SIG-M5 (cell line): ENCODE measurements around the gene HLA-DPA1.
"Not testable (repeated sequence)": the region's sequence is repeated elsewhere in the genome, so short reads cannot be mapped to it uniquely, and the experiment has no call there.

Source experiments
- DNase-seq: peaks from one replicate; lab custom pipeline; 2025; lab: John Stamatoyannopoulos, UW

HLA-DPA1 gene

DNA sequence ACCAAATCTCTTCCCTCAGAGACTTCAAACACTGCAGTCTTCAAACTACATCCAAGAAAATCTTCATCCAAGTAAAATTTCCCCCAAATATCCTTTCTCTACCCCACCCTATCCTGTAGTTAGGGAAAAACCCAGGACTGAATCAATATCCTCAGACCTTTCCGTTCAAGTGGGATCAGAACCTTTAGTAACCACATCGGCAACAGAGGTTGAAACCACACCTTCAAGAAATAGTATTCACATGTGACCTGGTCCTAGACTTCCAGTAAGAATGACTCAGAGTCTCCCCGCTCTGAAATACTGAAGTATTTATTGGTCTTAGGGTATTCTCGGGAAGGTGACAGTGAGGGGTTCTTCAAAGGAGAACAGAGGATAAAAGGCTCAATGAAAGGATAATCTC is 8.7 kb downstream of the HLA-DPA1 start:
- no peak for DNase-seq

DNA sequence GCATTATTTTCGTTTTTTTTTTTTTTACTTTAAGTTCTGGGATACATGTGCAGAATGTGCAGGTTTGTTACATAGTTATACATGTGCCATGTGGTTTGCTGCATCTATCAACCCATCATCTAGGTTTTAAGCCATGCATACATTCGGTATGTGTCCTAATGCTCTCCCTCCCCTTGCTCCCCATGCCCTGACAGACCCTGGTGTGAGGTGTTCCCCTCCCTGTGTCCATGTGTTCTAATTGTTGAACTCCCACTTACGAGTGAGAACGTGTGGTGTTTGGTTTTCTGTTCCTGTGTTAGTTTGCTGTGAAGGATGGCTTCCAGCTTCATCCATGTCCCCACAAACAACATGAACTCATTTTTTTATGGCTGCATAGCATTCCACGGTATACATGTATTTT is 10.0 kb downstream of the HLA-DPA1 start:
- not testable (repeated sequence) for DNase-seq

DNA sequence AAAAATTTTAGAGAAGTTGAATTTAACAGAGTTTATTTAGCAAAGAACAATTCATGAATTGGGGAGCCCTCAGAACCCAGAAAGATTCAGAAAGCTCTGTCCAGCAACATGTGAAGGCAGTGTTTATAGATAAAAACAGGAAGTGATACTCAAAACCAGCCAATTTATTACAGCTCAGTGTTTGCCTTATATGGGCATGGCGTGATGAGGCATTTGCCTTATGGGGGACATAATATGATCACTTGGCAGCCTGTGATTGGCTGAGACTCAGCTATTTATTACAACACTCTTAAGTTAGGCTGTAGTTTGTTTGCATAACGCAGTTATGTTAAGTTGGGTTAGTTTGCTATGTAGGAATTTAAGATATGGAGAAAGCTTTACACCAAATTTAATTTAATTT is 11.5 kb downstream of the HLA-DPA1 start:
- DNase-seq, result peak; percentile 31

DNA sequence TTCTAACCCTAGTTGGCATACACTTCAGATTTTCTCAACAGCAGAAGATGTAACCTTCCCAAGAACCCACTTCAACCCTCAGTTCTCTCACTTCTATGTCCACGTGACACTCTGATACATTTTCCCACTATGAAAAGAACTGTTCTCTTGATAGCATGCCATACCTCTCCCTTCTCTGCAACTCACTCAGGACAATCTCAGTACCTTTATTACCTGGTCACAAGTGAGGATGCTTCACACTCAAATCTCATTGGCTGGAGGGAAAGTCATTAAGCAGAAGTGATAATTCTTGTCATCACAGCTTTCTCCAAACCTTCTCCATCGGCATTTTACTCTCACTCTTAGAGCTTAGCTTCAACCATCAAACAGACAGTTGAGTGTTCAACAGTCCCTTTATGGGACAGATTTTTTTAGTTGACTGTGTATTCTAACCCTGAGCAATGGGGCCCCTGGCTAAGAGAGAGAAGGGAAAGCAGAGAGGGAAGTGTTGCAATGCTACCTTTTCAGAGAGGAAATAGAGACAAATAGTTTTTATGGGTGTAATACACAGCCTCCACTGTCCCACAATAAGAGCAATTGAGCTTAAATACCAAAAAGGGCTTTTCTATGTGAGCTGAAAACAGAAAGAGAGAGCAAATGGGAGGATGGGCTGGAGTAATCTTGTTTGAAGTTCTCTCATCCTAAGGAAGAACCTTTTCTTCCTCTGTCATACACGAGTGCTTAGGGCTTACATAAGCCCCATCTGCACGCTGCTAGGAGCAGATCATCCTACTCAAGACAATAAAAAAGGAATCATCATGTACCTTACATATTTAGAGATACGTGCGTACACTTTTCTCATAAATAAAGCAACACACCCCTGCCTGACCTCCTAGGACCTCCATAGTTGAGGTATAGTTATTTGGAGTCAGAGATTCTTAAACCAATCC is 16.0 kb downstream of the HLA-DPA1 start:
- DNase-seq, result no peak

DNA sequence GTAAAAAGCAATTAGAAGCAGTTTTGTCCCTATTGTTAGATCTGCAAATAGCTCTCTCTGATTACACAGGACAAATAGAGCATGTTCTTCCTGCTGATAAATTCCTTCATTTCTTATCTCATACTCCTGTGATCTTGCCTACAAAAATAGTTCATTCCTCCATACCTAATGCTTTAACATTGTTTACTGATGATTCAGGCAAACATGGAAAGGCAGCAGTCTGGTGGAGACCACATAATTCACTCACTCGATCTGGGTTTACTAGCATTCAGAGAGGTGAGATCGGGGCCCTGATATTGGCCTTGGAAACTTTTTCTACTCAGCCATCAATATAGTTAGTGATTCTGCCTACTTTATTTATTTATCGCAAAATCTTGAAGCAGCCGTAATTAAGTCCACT is 20.2 kb downstream of the HLA-DPA1 start:
- no peak for DNase-seq

DNA sequence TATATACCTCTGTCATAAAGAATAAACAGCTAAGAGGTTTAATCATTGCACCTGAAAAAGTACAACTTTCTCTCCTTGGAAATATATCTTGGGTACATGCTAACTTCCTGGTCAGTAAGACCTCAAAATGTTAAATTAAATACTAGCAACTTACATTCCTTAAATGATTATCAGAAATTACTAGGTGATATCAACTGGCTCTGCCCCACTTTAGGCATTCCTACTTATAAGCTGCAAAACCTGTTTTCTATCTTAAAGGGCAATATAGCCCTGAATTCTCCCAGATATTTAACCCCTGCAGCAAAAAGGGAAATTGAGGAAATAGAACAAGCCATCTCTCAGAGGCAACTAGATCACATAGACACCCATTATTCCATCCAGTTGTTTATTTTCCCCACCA is 20.8 kb downstream of the HLA-DPA1 start:
- no peak for DNase-seq

DNA sequence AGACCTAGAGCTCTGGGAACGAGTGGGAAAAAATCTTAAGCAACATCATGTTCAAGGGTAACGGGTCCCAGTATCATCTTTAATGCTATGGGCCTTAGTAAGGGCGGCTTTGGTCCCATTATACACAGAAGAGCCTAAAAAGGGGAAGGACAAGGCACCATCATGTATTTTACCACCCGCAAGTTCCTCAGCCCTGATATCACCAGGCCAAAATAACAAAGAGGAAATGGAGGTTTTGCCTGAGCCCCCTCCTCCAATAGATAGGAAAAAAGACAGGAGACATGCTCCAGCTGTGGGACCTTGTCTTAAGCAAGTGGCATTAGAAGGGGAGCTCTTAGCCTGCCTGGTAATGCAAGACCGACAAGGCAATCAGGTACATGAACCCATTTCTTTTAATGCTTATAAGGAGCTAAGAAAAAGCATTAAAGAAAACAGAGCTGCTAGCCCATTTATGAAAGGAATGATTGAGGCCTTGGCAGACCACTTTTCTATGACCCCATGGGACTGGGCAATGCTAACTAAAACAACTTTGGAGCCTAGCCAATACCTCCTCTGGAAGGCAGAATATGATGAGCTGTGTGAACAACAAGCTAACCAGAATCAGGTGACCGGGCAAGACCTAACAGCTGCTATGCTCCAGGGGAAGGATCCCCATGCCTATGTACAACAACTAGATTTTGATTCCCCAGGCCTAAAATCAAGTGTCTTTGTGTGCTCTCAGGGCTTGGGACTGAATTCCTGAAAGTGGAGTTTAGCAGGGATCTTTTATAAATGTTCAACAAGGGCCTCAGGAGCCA is 23.2 kb downstream of the HLA-DPA1 start:
- no peak for DNase-seq

DNA sequence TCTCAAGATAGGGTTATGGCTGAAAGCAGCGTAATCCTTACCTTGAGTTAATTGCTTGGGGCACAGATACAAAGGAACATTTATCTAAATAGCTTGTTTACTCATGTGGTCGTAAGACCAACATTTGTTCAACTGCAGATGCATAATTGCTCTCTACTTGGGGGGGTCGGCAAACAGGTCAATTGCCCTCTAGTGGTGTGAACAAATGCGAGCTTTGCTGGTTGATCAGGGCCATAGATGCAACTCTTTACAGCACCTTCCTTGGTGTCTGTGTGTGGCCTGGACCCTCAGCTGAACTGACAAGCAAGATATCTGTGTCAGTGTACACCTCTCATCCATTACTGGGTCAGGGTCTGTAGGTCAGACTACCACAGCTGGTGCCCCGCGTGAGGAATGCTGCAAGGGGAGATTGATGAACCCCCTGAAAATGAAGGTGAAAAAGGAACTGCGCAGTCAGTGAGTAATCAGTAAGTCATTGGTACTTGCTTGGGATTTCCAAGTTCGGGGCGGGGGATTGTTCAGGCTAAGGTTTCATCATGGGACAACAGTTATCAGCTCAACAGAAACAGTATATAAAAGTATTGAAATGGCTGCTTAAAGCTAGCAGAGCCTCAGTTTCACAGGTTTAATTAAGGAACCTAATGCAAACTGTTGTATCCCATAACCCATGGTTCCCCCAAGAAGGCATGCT is 24.0 kb downstream of the HLA-DPA1 start:
- DNase-seq, result no peak

DNA sequence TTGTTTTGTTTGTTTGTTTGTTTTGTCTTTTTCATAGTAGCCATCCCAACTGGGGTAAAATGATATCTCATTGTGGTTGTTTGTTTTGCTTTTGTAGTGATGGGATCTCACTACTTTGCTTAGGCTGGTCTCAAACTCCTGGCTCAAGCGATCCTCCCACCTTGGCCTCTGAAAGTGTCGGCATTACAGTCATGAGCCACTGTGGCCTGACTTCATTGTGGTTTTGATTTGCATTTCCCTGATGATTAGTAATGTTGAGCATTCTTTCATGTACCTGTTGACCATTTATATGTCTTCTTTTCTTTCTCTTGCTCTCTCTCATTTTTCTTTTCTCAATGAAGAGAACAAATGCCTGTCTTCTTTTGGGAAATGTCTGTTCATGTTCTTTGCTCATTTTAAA is 33.3 kb downstream of the HLA-DPA1 start:
- no peak for DNase-seq

DNA sequence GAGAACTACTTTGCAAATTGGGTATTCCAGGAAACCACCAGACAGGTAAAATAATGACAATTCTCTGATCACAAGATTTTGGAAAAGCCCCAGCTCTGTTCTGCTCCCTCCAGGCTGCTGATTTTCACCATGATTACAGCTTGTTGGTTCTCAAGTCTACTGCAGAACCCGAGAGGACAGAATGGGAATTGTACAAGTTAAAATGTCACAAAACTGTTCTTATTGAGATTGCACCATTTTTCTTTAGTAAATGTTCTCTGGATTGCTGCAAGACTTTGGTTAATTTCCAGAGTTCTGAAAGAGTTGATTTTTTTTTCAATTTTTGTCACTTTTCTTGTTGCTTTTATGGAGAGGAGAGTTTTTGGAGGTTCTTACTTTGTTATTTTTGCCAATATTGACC is 36.9 kb downstream of the HLA-DPA1 start:
- no peak for DNase-seq

DNA sequence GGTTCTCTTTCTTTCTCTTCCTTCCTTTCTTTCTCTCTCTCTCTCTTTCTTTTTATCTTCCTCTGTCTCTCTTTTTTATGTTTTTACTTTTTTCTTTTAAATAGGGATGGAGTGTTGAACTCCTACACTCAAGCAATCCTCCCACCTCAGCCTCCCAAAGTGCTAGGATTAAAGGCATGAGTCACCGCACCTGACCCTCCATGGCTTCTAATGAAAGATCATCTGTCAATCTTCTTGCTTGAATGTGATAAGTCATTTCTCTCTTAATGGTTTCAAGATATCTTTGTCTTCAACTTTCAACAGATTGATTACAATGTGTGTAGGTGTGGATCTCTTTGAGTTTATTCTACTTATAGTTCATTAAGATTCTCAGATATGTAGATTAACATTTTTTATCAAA is 38.9 kb downstream of the HLA-DPA1 start:
- no peak for DNase-seq

DNA sequence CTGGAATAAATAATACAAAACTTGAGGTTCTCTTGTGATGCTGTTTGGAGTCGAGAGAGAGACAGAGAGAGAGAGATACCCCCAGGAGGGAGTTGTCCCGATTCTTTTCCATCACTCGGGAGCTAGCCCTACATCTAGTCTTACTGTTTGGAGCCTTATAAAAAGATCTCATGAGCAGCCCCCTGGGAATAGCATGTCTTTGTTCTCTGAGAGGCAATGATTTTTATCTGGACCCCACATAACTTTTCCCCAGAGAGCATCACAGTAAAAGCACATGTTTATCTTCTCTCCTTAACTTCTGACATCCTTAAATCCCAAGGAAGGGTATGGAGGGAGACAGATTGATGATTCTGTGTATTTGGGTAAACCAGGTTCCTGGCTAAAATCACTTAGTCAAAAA is 43.2 kb downstream of the HLA-DPA1 start:
- DNase-seq, result no peak

DNA sequence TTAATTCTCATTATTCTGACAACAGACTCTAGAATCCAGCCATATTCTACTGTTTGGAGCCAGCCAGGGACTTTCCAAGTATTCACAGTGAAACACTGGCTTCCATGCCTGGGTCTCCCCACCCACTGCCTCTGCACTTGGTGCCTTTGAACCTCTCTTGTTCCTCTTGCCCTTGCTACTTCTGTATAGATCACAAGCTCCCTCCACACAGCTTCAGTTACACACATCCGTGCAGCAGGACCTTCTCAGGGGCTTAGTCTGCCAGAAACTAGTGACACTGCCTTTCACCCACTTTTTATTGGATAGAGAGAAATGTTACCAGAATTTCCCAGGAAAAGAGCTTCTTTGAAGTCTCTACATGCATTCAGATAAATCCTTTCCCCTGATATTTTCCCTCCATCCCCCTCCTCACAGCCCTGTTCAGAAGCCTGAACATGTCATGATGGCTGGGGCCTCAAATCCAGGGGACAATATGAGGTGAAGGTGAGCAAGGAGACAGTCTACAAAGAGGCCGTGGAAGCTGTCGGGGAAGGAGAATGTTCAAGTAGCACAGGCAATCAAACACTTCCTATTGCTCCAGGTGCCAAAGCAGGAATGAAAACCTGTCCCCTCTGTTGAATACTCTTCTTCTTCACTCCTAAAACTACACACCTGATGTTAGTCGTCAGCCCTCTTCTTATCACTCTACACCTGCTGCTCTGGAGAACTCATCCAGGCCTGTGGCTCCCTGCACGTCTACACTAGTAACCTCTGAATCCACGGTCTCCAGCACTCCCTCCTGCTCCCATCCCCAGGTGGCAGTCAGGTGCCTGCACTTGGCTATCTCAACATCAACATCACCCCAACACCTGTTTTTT is 43.9 kb downstream of the HLA-DPA1 start:
- no peak for DNase-seq

DNA sequence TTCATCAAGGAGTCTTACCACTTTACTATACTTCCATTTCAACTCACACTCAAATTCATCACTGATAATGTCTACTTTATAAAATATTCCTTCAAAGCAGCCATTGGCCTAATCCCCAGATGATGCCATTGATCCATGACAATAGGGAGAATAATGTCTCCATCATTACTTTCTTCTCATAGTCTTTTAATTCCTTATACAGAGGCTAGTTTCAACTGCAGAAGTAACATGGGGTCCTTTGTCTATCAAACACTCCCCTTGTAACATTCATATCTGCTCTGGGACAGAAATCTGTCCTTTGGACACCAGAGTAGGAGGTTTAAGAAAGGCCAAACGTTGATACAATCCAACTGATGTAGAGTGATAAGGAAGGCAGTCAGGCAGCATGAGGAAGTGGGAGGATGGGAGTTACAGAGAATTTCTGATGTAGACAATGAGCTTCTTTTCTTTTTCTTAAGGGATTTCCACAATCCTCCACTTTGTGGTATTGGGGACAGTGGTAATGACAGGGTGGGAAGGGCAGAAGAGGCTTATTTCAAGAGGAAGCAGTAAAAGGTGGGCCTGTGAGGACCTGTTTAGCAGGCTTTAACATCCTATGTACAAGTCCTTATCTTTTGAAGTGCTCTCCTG is 45.1 kb downstream of the HLA-DPA1 start:
- no peak for DNase-seq

DNA sequence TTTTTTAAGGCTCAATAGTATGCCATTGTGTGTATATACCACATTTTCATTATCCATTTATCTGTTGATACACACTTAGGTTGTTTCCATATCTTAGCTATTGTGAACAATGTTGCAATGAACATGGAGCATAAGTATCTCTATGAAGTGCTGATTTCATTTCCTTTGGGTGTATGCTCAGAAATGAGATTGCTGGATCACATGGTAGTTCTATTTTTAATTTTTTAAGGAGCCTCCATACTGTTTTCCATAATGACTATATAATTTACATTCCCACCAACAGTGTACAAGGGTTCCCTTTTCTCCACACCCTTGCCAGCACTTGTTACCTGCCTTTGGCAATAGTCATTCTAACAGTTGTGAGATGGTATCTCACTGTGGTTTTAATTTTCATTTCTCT is 48.9 kb downstream of the HLA-DPA1 start:
- no peak for DNase-seq

DNA sequence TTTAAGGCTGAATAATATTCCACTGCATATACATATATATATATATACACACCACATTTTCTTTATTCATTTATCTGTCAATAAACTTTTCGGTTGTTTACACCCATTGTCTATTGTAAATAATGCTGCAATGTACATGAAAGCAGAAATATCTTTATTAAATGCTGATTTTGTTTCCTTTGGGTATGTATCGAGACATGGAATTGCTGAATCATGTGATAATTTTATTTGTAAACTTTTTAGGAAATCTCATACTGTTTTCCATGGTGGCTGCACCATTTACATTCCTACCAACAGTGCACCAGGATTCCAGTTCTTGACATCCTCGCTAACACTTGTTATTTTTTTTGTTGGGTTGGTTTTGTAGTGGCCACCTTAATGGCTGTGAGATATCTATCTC is 49.9 kb downstream of the HLA-DPA1 start:
- DNase-seq, result no peak

DNA sequence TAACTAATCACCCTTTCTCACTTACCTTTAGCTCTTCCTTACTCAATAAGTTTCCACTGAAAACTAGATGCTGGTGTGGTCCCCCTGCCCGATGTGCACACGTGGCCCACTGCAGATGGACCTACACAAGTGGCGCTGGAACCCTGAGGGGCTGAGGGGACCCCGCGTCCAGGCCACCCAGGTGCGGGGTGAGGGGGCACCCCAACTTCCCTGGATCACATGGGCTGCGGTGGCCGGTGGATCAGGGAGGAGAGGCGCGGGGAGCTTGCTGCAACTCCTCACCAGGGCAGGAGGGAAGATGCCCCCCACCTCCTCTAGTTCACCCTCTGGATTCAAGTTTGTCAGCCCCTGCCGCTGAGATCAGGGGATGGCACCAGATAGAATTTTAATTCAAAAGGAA is 51.5 kb downstream of the HLA-DPA1 start:
- DNase-seq, result no peak

DNA sequence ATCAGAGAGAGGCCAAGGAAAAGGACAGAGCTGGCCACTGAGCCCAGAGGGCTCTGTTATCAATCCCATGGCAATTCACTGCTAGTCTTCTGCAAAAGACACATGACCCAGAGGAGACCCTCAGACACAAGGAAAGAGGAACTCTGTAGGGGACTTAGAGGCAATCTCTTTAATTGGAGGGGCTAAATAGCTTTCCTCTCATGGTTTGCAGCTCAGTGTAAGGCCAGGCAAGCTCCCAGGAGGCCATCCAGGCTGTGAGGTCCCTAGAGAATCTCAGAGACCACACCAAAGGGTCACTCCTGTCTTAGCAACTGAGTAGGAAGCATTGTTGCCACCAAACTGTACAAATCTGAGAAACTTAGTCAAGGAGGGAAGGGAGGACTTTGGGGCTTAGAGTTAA is 54.1 kb downstream of the HLA-DPA1 start:
- DNase-seq, result no peak

DNA sequence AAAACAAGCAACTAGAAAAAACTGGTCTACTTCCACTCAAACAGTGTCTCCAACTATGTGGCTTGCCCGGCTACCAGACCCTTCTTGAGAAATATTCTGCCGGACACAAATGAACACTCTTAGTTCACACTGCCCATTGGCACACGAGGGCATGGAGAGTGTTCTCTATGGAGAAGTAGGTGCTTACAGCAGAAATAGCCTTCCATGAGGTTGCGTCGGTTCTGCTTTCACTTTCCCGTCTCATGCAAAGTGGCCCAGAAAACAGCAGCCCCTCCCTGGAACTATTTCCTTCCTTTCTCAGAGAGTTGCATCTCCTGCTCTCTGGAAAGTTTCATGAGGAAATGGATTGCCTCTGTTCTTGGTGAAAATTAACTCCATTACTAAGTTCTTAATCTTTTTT is 54.5 kb downstream of the HLA-DPA1 start:
- peak; percentile 54 for DNase-seq

DNA sequence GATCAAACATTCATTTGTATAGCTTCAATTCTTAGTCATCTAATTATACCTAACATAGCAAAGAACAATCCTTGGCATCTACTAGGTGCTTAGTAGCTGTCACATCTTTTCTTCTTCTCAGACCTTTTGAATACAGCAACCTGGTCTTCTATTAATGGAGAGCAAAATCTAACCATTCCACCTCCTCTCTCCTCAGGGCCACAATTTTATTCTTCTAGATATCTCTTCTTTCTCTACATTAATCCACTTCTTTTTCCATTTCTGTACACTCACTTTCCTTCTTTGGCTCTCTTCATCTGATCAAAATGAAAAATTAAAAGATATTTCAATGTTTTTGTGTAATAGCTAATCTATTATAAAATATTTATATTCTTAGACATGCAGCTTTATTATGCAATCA is 55.0 kb downstream of the HLA-DPA1 start:
- DNase-seq, result no peak

DNA sequence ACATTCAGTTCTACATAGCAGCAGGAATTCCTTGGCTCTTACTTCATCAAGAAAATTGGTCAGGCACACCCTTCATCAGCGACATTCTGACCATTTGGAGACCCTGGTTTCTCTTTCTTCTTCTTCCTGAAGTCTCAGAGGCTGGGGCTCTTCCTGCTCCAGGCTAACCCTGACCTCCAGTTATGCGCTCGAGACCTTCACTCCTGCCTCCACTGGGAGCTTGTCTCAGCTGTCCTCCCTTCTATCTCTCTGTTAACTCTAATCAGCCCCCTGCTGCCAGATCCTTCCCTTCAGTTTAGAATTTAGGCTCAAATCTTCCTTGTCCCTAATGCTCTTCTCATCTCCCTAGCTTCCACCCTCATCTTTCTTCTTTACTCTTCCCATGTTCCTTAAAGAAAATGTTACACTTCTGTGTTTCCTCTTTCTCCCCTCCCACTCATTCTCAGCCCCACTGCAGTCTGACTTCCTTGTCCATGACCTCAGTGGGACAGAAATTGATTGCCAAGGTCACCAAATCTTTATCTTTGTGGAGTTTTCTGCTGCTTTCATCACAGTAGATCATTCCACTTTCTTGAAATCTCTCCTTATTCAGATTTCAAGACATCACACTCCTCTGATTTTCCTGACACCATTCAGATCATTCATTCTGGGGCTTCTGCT is 55.6 kb downstream of the HLA-DPA1 start:
- DNase-seq, result no peak
